H1 (cell line): ENCODE measurements around the gene NECTIN1. TPM values are rescaled to one million over a fixed set of nuclear protein-coding genes. Genes with fewer than 3 reads are reported as not detected.

Experiments
- CTCF ChIA-PET: fragments of 300-600 bp; sonication (Branson Sonifier 250); formaldehyde crosslinking; loops from one replicate; lab custom pipeline; 2021; ENCODE audit not compliant: partially characterized antibody; lab: Charles Lee
- POLR2A ChIA-PET: fragments of 300-600 bp; sonication (Branson Sonifier 250); formaldehyde crosslinking; loops from one replicate; lab custom pipeline; 2021; ENCODE audit warnings: inconsistent platforms; ENCODE audit not compliant: partially characterized antibody; lab: Charles Lee
- DNase-seq, 2 experiments: peaks; one replicate each; pipeline versions ENCODE4 v3.0.0 to v3.0.0-alpha.2; 2010 to 2022; ENCODE audit warnings: low spot score in 2 of 2, low read depth in 1 of 2, mixed read lengths in 1 of 2
- FAIRE-seq: peaks from 2 replicates; lab custom pipeline; 2011; peaks lifted over from hg19 to GRCh38; lab: Jason Lieb, UNC
- H2AFZ ChIP-seq: 2 replicates; pipeline ENCODE4 v1.8.1; 2012; ENCODE audit warnings: low read length, inconsistent platforms
- H2AK5ac ChIP-seq: 2 replicates; pipeline ENCODE4 v1.6.1; 2013; ENCODE audit warnings: low read depth, low read length
- H2BK120ac ChIP-seq: replicated peaks from 2 replicates; pipeline ENCODE3; 2013; ENCODE audit warnings: low read depth, low read length, inconsistent platforms
- H2BK12ac ChIP-seq: 2 replicates; pipeline ENCODE4 v1.6.1; 2013; ENCODE audit warnings: low read depth, low read length
- H2BK15ac ChIP-seq: 2 replicates; pipeline ENCODE4 v1.6.1; 2013; ENCODE audit warnings: low read length
- H2BK20ac ChIP-seq: 2 replicates; pipeline ENCODE4 v1.6.1; 2013; ENCODE audit warnings: low read length
- H2BK5ac ChIP-seq: 2 replicates; pipeline ENCODE4 v1.6.1; 2013; ENCODE audit warnings: low read depth, low read length
- H3K14ac ChIP-seq: 2 replicates; pipeline ENCODE4 v1.6.1; 2013; ENCODE audit warnings: inconsistent platforms; ENCODE audit not compliant: insufficient read length
- H3K18ac ChIP-seq: 2 replicates; pipeline ENCODE4 v1.6.1; 2013; ENCODE audit warnings: low read length; ENCODE audit errors: extremely low read depth
- H3K23ac ChIP-seq: 2 replicates; pipeline ENCODE4 v1.6.1; 2013; ENCODE audit warnings: inconsistent platforms; ENCODE audit not compliant: insufficient read length
- H3K23me2 ChIP-seq: 2 replicates; pipeline ENCODE4 v1.6.1; 2013; ENCODE audit warnings: low read depth, low read length
- H3K27ac ChIP-seq: 2 replicates; pipeline ENCODE4 v1.6.1; 2011; ENCODE audit warnings: low read depth, low read length, inconsistent platforms
- H3K27me3 ChIP-seq, 4 experiments: replicated peaks in 1 of 4; 1 replicate in 1 of 4; 2 replicates in 3 of 4; pipeline versions ENCODE4 v1.6.1 to v1.8.1; 2011 to 2013; ENCODE audit warnings: low read length in 3 of 4, mild to moderate bottlenecking in 3 of 4, inconsistent platforms in 2 of 4, mixed read lengths in 2 of 4, moderate library complexity in 1 of 4; ENCODE audit not compliant: control insufficient read depth in 3 of 4, insufficient read depth in 3 of 4; ENCODE audit errors: extremely low read depth in 1 of 4
- H3K36me3 ChIP-seq, 4 experiments: 2 replicates each; pipeline versions ENCODE4 v1.6.1 to v1.8.1; 2011 to 2013; ENCODE audit warnings: mild to moderate bottlenecking in 4 of 4, low read length in 3 of 4, moderate library complexity in 2 of 4, control low read depth in 1 of 4, inconsistent platforms in 1 of 4; ENCODE audit not compliant: insufficient read depth in 4 of 4, control insufficient read depth in 2 of 4
- H3K4ac ChIP-seq: replicated peaks from 2 replicates; pipeline ENCODE3; 2013; ENCODE audit warnings: low read length, low read depth, mixed read lengths, inconsistent platforms; ENCODE audit not compliant: insufficient read length
- H3K4me1 ChIP-seq, 4 experiments: replicated peaks in 1 of 4; 1 replicate in 1 of 4; 2 replicates in 3 of 4; pipeline versions ENCODE4 v1.6.1 to v1.8.1; 2011 to 2013; ENCODE audit warnings: low read length in 3 of 4, inconsistent platforms in 2 of 4, mixed read lengths in 1 of 4; ENCODE audit not compliant: insufficient read depth in 4 of 4, control insufficient read depth in 3 of 4
- H3K4me2 ChIP-seq, 2 experiments: 2 replicates each; pipeline versions ENCODE4 v1.6.1 to v1.8.1; 2011 to 2013; ENCODE audit warnings: low read depth in 2 of 2, low read length in 2 of 2, control low read depth in 1 of 2, inconsistent platforms in 1 of 2, mild to moderate bottlenecking in 1 of 2; ENCODE audit not compliant: insufficient read depth in 1 of 2
- H3K4me3 ChIP-seq, 4 experiments: fragments of 200-600, 300-600 bp in 1 of 4; sonication (generic), shearing (Covaris generic), sonication (Bioruptor Twin) in 1 of 4; 2 replicates each; pipeline versions ENCODE4 v1.5.1 to v1.8.1; 2011 to 2016; ENCODE audit warnings: low read length in 4 of 4, low read depth in 3 of 4, control low read depth in 2 of 4, inconsistent platforms in 2 of 4, mild to moderate bottlenecking in 2 of 4, mixed read lengths in 1 of 4, moderate library complexity in 1 of 4; ENCODE audit not compliant: insufficient read depth in 2 of 4; ENCODE audit errors: extremely low read depth in 1 of 4
- H3K56ac ChIP-seq: replicated peaks from 2 replicates; pipeline ENCODE3; 2013; ENCODE audit warnings: low read depth, mild to moderate bottlenecking, mixed read lengths, low read length, inconsistent platforms; ENCODE audit not compliant: insufficient read length
- H3K79me1 ChIP-seq: 2 replicates; pipeline ENCODE4 v1.6.1; 2013; ENCODE audit warnings: low read depth, low read length, control low read depth
- H3K79me2 ChIP-seq, 2 experiments: 2 replicates each; pipeline versions ENCODE4 v1.6.1 to v1.8.1; 2012 to 2013; ENCODE audit warnings: low read length in 2 of 2, mild to moderate bottlenecking in 2 of 2, inconsistent platforms in 1 of 2; ENCODE audit not compliant: insufficient read depth in 2 of 2, control insufficient read depth in 1 of 2
- H3K9ac ChIP-seq, 4 experiments: replicated peaks in 1 of 4; 1 replicate in 1 of 4; 2 replicates in 3 of 4; pipeline versions ENCODE4 v1.6.1 to v1.8.1; 2011 to 2013; ENCODE audit warnings: low read depth in 3 of 4, low read length in 3 of 4, control low read depth in 2 of 4, mild to moderate bottlenecking in 2 of 4, moderate library complexity in 2 of 4, inconsistent platforms in 1 of 4; ENCODE audit errors: extremely low read depth in 1 of 4
- H3K9me3 ChIP-seq, 2 experiments: 2 replicates each; pipeline versions ENCODE4 v1.6.1 to v1.8.1; 2012 to 2013; ENCODE audit warnings: mild to moderate bottlenecking in 2 of 2, moderate library complexity in 2 of 2, control low read depth in 1 of 2, inconsistent platforms in 1 of 2, low read depth in 1 of 2, low read length in 1 of 2, mixed read lengths in 1 of 2; ENCODE audit not compliant: insufficient read depth in 2 of 2
- H4K20me1 ChIP-seq, 2 experiments: replicated peaks in 1 of 2; 2 replicates each; pipeline versions ENCODE3 to v1.8.1; 2011 to 2013; ENCODE audit warnings: inconsistent platforms in 2 of 2, low read length in 2 of 2, mild to moderate bottlenecking in 1 of 2; ENCODE audit not compliant: insufficient read depth in 2 of 2, control insufficient read depth in 1 of 2
- H4K5ac ChIP-seq: 2 replicates; pipeline ENCODE4 v1.6.1; 2013; ENCODE audit warnings: low read length, low read depth, mixed read lengths, inconsistent platforms; ENCODE audit not compliant: insufficient read length
- H4K8ac ChIP-seq: 2 replicates; pipeline ENCODE4 v1.8.0; 2013; ENCODE audit warnings: mild to moderate bottlenecking, moderate library complexity, low read length, inconsistent platforms; ENCODE audit not compliant: insufficient read depth; ENCODE audit errors: extremely low read depth
- H4K91ac ChIP-seq: replicated peaks from 2 replicates; pipeline ENCODE3; 2013; ENCODE audit warnings: low read length, mixed read lengths, inconsistent platforms; ENCODE audit not compliant: insufficient read length
- ASH2L ChIP-seq: fragments of 200-600, 300-600 bp; sonication (generic); IDR thresholded peaks from one replicate; pipeline ENCODE4 v1.7.1; 2017; ENCODE audit warnings: low read length
- BACH1 ChIP-seq: IDR thresholded peaks from 2 replicates; pipeline ENCODE4 v1.6.1; 2012; ENCODE audit warnings: low read length, improper control_type of control experiment
- BRCA1 ChIP-seq: IDR thresholded peaks from 2 replicates; pipeline ENCODE4 v1.6.1; 2012; ENCODE audit warnings: low read depth, low read length, improper control_type of control experiment
- CEBPB ChIP-seq: IDR thresholded peaks from 2 replicates; pipeline ENCODE4 v1.6.1; 2012; ENCODE audit warnings: low read depth, low read length
- CREB1 ChIP-seq: IDR thresholded peaks from 2 replicates; pipeline ENCODE4 v1.6.1; 2012; ENCODE audit warnings: inconsistent platforms
- CTBP2 ChIP-seq: IDR thresholded peaks from 2 replicates; pipeline ENCODE4 v1.7.0; 2011; ENCODE audit warnings: borderline replicate concordance, mild to moderate bottlenecking, moderate library complexity, mixed read lengths, low read length; ENCODE audit not compliant: insufficient read depth, insufficient read length
- EZH2 ChIP-seq: fragments of 200-600 bp; sonication (generic); IDR thresholded peaks from 2 replicates; pipeline ENCODE4 v1.7.1; 2012; ENCODE audit warnings: low read depth, mild to moderate bottlenecking, moderate library complexity, low read length, inconsistent platforms; ENCODE audit not compliant: severe bottlenecking
- JUND ChIP-seq: IDR thresholded peaks from 2 replicates; pipeline ENCODE4 v1.6.1; 2011; ENCODE audit warnings: mild to moderate bottlenecking, improper control_type of control experiment, low read length
- KDM5A ChIP-seq: fragments of 200-600 bp; IDR thresholded peaks from 2 replicates; pipeline ENCODE4 v1.7.1; 2012; ENCODE audit warnings: mild to moderate bottlenecking, low read length, inconsistent platforms, mixed read lengths
- MAFK ChIP-seq: IDR thresholded peaks from 2 replicates; pipeline ENCODE4 v1.6.1; 2012; ENCODE audit warnings: low read depth, mild to moderate bottlenecking, improper control_type of control experiment, low read length
- SP1 ChIP-seq: IDR thresholded peaks from 2 replicates; pipeline ENCODE4 v1.6.1; 2011; ENCODE audit warnings: low read depth, low read length
- SRF ChIP-seq: IDR thresholded peaks from 2 replicates; pipeline ENCODE4 v1.6.1; 2011; ENCODE audit warnings: mild to moderate bottlenecking, low read depth, low read length, moderate library complexity
- USF2 ChIP-seq: IDR thresholded peaks from 2 replicates; pipeline ENCODE4 v1.6.1; 2011; ENCODE audit warnings: low read length, improper control_type of control experiment
- WGBS, 2 experiments: shearing (Covaris generic) in 1 of 2; methylation state at CpG; one replicate each; pipeline versions ENCODE4 v1.1.6 to v1.1.7; 2013 to 2015; ENCODE audit warnings: low lambda C conversion rate in 2 of 2, mixed read lengths in 2 of 2, inconsistent platforms in 1 of 2, low coverage in 1 of 2, missing lambda C conversion rate in 1 of 2; ENCODE audit not compliant: insufficient replicate concordance in 2 of 2, insufficient coverage in 1 of 2, insufficient read length in 1 of 2; ENCODE audit errors: extremely low coverage in 1 of 2, missing lambda C conversion rate in 1 of 2; 5-methylcytosine and 5-hydroxymethylcytosine counted together
- polyA plus RNA-seq, 7 experiments: library from polyadenylated mRNA; depleted of rRNA in 3 of 7; stranded (reverse) in 5 of 7; unstranded in 2 of 7; fragments of >200 nt in 5 of 7; fragments of 200-250 nt in 2 of 7; gene quantifications; 1 replicate in 5 of 7; 2 replicates in 1 of 7; 4 replicates in 1 of 7; pipeline versions ENCODE4 v1.2.1 to v1.2.3, GENCODE V29; 2011 to 2013; ENCODE audit warnings: missing spikeins in 2 of 7, mixed read lengths in 2 of 7
- total RNA-seq: library from RNA; stranded (reverse); fragmentation: NEBNext Ultra II Directional; extraction: Animal tissue kit (Norgen Biotek cat#: 25700); gene quantifications from 2 replicates; pipeline ENCODE4 v1.2.1, GENCODE V29; 2021
- TF ChIP-seq, protein P1 (sequence below): IDR thresholded peaks from 2 replicates; pipeline ENCODE4 v1.6.1; 2012; ENCODE audit warnings: inconsistent platforms

Gene NECTIN1
- total and polyA plus RNA-seq, 2 of the 8 experiments (the other 6 are each of a cell fraction or from before 2014, with no cell fraction given): 43.2 to 97.7 TPM

DNA sequence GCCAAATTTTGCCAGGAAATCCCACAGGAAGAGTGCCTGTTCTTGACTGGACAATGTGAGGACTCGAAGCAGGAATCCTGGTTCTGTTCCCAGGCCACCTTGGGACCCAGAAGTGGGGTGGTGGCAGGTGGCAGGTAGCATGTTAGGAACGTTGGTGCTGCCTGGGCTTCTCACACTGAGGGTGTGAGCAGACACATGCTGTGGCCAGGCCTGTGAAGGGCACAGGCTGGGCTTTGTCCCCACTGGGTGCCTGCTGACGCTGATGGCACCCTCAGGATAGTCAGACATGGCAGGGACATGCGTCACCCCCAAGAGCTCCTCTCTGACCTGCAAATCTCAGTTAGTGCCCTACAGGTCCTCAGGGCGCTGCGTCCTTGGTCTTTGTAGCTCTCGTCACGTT, 21.1 kb upstream of the NECTIN1 start:
- Histone ChIP-seq H3K79me1 (no peaks in the 10 kb centered on the region), H2BK15ac (no peak overlapping the region), H4K91ac (no peak overlapping the region), H3K56ac (no peak overlapping the region), H2BK5ac (no peak overlapping the region), H3K27me3 (peaks cover 0 to 5% (median 2%) of the 10 kb centered on the region in 4 experiments; a peak in 2 of 7 replicates), H3K4ac (no peak overlapping the region), H3K79me2 (no peaks in the 10 kb centered on the region), H2BK12ac (no peak overlapping the region), H2BK120ac (no peak overlapping the region), H3K27ac (no peak overlapping the region), H4K8ac (no peak overlapping the region), H3K4me1 (no peaks in the 10 kb centered on the region; a peak in 1 of 7 replicates), H2AFZ (no peak overlapping the region), H4K20me1 (no peaks in the 10 kb centered on the region), H4K5ac (no peak overlapping the region), H3K23ac (no peak overlapping the region), H3K9me3 (no peaks in the 10 kb centered on the region), H3K4me2 (no peak overlapping the region), H3K18ac (no peak overlapping the region), H3K14ac (no peak overlapping the region), H3K4me3 (no peak overlapping the region), H2AK5ac (peak overlapping the region; percentile 30; the same call in 1 of the 2 replicates), H3K23me2 (no peaks in the 10 kb centered on the region), H3K9ac (no peak overlapping the region), H3K36me3 (no peaks in the 10 kb centered on the region), H2BK20ac (no peak overlapping the region)
- 84% methylated on average over 8 of the region's 8 CpGs; no CpG with 5 or more reads in 1 of the 2 experiments for WGBS, 2 experiments
- ChIA-PET CTCF (interaction anchor here (0.7 to 2.9 kb wide), 8 partner anchors 10 to 479 kb away, joined by 3 to 9 read pairs (median 5); partner anchors contain the start of gene NECTIN1), POLR2A (no interaction called here)
- DNase-seq (no peak), FAIRE-seq (no peak)
- TF ChIP-seq BACH1 (no peak), EZH2 (no peak), SRF (no peak), CTBP2 (no peak), KDM5A (no peak), USF2 (no peak), CREB1 (no peak), SP1 (no peak), JUND (no peak), CEBPB (no peak), MAFK (no peak), ASH2L (no peak), BRCA1 (no peak)
- TF ChIP-seq, protein P1, sequence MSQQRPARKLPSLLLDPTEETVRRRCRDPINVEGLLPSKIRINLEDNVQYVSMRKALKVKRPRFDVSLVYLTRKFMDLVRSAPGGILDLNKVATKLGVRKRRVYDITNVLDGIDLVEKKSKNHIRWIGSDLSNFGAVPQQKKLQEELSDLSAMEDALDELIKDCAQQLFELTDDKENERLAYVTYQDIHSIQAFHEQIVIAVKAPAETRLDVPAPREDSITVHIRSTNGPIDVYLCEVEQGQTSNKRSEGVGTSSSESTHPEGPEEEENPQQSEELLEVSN: no peak
